B cell (primary cell): Measurements from ENCODE around the gene KCTD20. TPM values are rescaled to one million over a fixed set of nuclear protein-coding genes. Genes with fewer than 3 reads are reported as not detected.

Experiments used
- ATAC-seq: fragments of 200-7000 bp; cut with Tn5 transposase; one replicate; pipeline ENCODE4 v1.10.0; 2021; ENCODE audit warnings: low read depth, mild to moderate bottlenecking, moderate number of reproducible peaks, moderate library complexity
- CTCF ChIA-PET: fragments of 350-600 bp; sonication (Branson Sonifier 250); formaldehyde crosslinking; loops from one replicate; lab custom pipeline; 2021; ENCODE audit warnings: antibody characterized with exemption, inconsistent platforms; lab: Charles Lee
- POLR2A ChIA-PET: fragments of 350-600 bp; sonication (Branson Sonifier 250); formaldehyde crosslinking; loops from one replicate; lab custom pipeline; 2021; ENCODE audit warnings: antibody characterized with exemption; lab: Charles Lee
- DNase-seq: peaks from one replicate; pipeline ENCODE4 v3.0.0; 2013
- H2AFZ ChIP-seq: 2 replicates; pipeline ENCODE4 v1.6.1; 2012; ENCODE audit warnings: mild to moderate bottlenecking, low read depth, low read length; ENCODE audit not compliant: insufficient read depth, poor library complexity, severe bottlenecking
- H3K27ac ChIP-seq, 2 donors: 1 replicate in 1 of 2; 2 replicates in 1 of 2; pipeline ENCODE4 v1.5.1; 2012 to 2013; ENCODE audit warnings: low read length in 2 of 2, mild to moderate bottlenecking in 2 of 2, moderate library complexity in 1 of 2
- H3K27me3 ChIP-seq, 4 experiments: fragments of 200-600 bp in 1 of 4; sonication (generic) in 1 of 4; replicated peaks in 1 of 4; 1 replicate in 2 of 4; 2 replicates in 2 of 4; pipeline versions ENCODE4 v1.6.1 to v1.7.0; 2013 to 2016; ENCODE audit warnings: low read length in 3 of 4, mild to moderate bottlenecking in 2 of 4, mixed read lengths in 1 of 4, moderate library complexity in 1 of 4; ENCODE audit not compliant: insufficient read depth in 4 of 4, control insufficient read depth in 3 of 4; ENCODE audit errors: control extremely low read depth in 1 of 4
- H3K36me3 ChIP-seq, 2 experiments: replicated peaks in 1 of 2; 1 replicate in 1 of 2; 2 replicates in 1 of 2; pipeline versions ENCODE4 v1.6.1 to v1.7.1; 2013; ENCODE audit warnings: low read length in 1 of 2; ENCODE audit not compliant: insufficient read depth in 2 of 2, control insufficient read depth in 1 of 2; ENCODE audit errors: control extremely low read depth in 1 of 2, extremely low read depth in 1 of 2
- H3K4me1 ChIP-seq, 2 donors: fragments of 200-600 bp in 1 of 2; sonication (generic) in 1 of 2; 1 replicate in 1 of 2; 2 replicates in 1 of 2; pipeline versions ENCODE4 v1.5.1 to v1.6.1; 2013 to 2017; ENCODE audit warnings: low read length in 2 of 2; ENCODE audit not compliant: control insufficient read depth in 2 of 2, insufficient read depth in 2 of 2
- H3K4me2 ChIP-seq: replicated peaks from 2 replicates; pipeline ENCODE3; 2012; ENCODE audit warnings: mild to moderate bottlenecking, low read depth, low read length; ENCODE audit not compliant: poor library complexity, severe bottlenecking
- H3K4me3 ChIP-seq, 5 experiments: fragments of 200-600 bp in 1 of 5; sonication (generic) in 1 of 5; 1 replicate in 3 of 5; 2 replicates in 2 of 5; pipeline versions ENCODE4 v1.5.1 to v1.7.0; 2011 to 2016; ENCODE audit warnings: low read length in 4 of 5, mild to moderate bottlenecking in 4 of 5, low read depth in 2 of 5, control low read depth in 1 of 5, moderate library complexity in 1 of 5; ENCODE audit not compliant: insufficient read depth in 1 of 5; ENCODE audit errors: control extremely low read depth in 1 of 5, extremely low read depth in 1 of 5
- H3K79me2 ChIP-seq: fragments of 200-600 bp; sonication (generic); one replicate; pipeline ENCODE4 v1.6.0; 2016; ENCODE audit warnings: low read length; ENCODE audit not compliant: control insufficient read depth, insufficient read depth
- H3K9ac ChIP-seq: fragments of 200-600 bp; sonication (generic); 2 replicates; pipeline ENCODE4 v1.6.1; 2017; ENCODE audit warnings: mild to moderate bottlenecking, low read length, moderate library complexity
- H3K9me3 ChIP-seq, 3 donors: one replicate each; pipeline versions ENCODE4 v1.6.1 to v1.7.1; 2013; ENCODE audit warnings: low read length in 2 of 3; ENCODE audit not compliant: control insufficient read depth in 2 of 3, insufficient read depth in 1 of 3; ENCODE audit errors: control extremely low read depth in 1 of 3
- H4K20me1 ChIP-seq: 2 replicates; pipeline ENCODE4 v1.6.0; 2012; ENCODE audit warnings: mild to moderate bottlenecking, low read length; ENCODE audit not compliant: insufficient read depth, control insufficient read depth, poor library complexity, severe bottlenecking
- H3K27ac Mint-ChIP-seq: one replicate; pipeline ENCODE4 v1.8.0; 2021; ENCODE audit warnings: mixed read lengths
- H3K27me3 Mint-ChIP-seq: one replicate; pipeline ENCODE4 v1.8.0; 2021; ENCODE audit warnings: mixed read lengths
- H3K4me1 Mint-ChIP-seq: one replicate; pipeline ENCODE4 v1.8.0; 2021; ENCODE audit warnings: mixed read lengths
- H3K4me3 Mint-ChIP-seq: one replicate; pipeline ENCODE4 v1.8.0; 2021; ENCODE audit warnings: mixed read lengths
- H3K9me3 Mint-ChIP-seq: one replicate; pipeline ENCODE4 v1.8.0; 2022; ENCODE audit warnings: mixed read lengths; ENCODE audit not compliant: insufficient read depth
- EZH2 ChIP-seq: IDR thresholded peaks from 2 replicates; pipeline ENCODE4 v1.6.1; 2012; ENCODE audit warnings: borderline replicate concordance, low read depth, mild to moderate bottlenecking, moderate library complexity, low read length; ENCODE audit not compliant: insufficient read depth, poor library complexity, severe bottlenecking
- WGBS: methylation state at CpG from one replicate; pipeline ENCODE4 v1.1.5; 2013; ENCODE audit warnings: missing lambda C conversion rate; ENCODE audit not compliant: insufficient coverage; 5-methylcytosine and 5-hydroxymethylcytosine counted together
- intact Hi-C: fragments of 100-400 bp; cut with micrococcal nuclease; formaldehyde crosslinking; loops from one replicate; pipeline ENCODE4 v1.10.0; 2022
- polyA plus RNA-seq: library from polyadenylated mRNA; depleted of rRNA; stranded (reverse); fragments of >200 nt; gene quantifications from 2 replicates; pipeline ENCODE4 v1.2.3, GENCODE V29; 2012
- total RNA-seq, 2 donors: library from RNA; stranded (reverse); fragments of 120-200 nt in 1 of 2; gene quantifications; 1 replicate in 1 of 2; 2 replicates in 1 of 2; pipeline versions ENCODE4 v1.2.3 to v1.2.4, GENCODE V29; 2013 to 2022
- TF ChIP-seq, protein P1 (sequence below): fragments of 200-600 bp; IDR thresholded peaks from one replicate; pipeline ENCODE4 v1.8.0; 2022; ENCODE audit warnings: antibody characterized with exemption, mild to moderate bottlenecking

Gene KCTD20
- total and polyA plus RNA-seq, 2 donors (not counting 1 experiment from before 2014, with no cell fraction given) = 19.5 to 37.5 TPM

DNA sequence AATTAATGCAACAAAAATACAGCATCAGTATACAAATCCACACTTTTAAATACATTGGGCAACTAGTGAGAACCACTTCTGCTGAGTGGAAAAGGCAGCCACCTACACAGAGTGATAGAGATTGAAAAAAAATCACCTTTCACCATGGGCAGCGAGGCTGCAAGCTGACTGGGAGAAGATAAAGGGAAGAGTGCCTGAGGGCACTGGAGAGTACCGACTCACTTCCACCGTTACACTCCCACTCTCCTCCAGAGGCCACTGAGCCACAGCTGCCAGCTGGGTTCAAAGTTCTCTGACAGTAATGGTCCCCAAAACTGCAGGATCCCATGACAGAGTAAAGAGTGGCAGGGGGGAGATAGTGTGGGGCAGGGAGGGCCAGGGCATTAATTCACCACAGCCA lies 24.2 kb upstream of the KCTD20 start:
- intact Hi-C loops = no loop called here
- Histone ChIP-seq H3K27me3 (no peaks in the 10 kb centered on the region), H3K4me3 (no peak overlapping the region), H3K27ac (no peak overlapping the region), H3K79me2 (no peaks in the 10 kb centered on the region), H3K36me3 (no peaks in the 10 kb centered on the region), H3K9me3 (peaks cover 0 to 2% (median 0%) of the 10 kb centered on the region in 3 donors), H3K4me1 (peaks cover 5 to 9% of the 10 kb centered on the region in 2 donors), H3K4me2 (no peak overlapping the region), H2AFZ (no peak overlapping the region), H4K20me1 (no peaks in the 10 kb centered on the region), H3K9ac (no peak overlapping the region)
- TF ChIP-seq, protein P1, sequence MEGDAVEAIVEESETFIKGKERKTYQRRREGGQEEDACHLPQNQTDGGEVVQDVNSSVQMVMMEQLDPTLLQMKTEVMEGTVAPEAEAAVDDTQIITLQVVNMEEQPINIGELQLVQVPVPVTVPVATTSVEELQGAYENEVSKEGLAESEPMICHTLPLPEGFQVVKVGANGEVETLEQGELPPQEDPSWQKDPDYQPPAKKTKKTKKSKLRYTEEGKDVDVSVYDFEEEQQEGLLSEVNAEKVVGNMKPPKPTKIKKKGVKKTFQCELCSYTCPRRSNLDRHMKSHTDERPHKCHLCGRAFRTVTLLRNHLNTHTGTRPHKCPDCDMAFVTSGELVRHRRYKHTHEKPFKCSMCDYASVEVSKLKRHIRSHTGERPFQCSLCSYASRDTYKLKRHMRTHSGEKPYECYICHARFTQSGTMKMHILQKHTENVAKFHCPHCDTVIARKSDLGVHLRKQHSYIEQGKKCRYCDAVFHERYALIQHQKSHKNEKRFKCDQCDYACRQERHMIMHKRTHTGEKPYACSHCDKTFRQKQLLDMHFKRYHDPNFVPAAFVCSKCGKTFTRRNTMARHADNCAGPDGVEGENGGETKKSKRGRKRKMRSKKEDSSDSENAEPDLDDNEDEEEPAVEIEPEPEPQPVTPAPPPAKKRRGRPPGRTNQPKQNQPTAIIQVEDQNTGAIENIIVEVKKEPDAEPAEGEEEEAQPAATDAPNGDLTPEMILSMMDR = no peak
- TF ChIP-seq EZH2 = no peak
- H3K9me3 Mint-ChIP-seq = no peaks in the 10 kb centered on the region
- WGBS = no CpG with 5 or more reads among the region's 3 CpGs
- ATAC-seq (no peak), DNase-seq (no peak)
- no peak overlapping the region for H3K4me3 Mint-ChIP-seq
- H3K27me3 Mint-ChIP-seq = peaks cover 3% of the 10 kb centered on the region
- CTCF ChIA-PET = no interaction called here
- peaks cover 12% of the 10 kb centered on the region for H3K4me1 Mint-ChIP-seq
- H3K27ac Mint-ChIP-seq = no peak overlapping the region
- POLR2A ChIA-PET = no interaction called here

DNA sequence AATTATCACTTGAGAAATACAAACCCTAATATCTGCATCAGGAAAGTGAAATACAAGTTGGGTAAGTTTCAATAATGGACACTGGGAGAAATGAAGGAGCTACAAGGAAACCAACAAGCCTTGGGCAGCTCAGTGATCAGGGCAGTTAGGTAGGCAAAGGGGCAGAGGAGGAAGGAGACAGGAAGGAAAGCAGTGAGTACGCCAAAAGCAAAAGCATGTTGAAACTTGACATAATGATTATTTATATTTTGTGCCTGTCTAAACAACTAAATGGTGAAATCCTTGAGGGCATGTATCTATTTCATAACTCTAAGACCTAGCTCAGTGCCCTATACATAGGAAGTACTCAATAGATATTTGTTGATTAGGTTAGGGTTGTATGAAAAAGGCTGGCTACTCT lies 23.5 kb upstream of the KCTD20 start:
- no peak overlapping the region for H3K27ac Mint-ChIP-seq
- ATAC-seq (no peak), DNase-seq (no peak)
- H3K4me3 ChIP-seq = no peak overlapping the region
- no peak overlapping the region for H2AFZ ChIP-seq
- peaks cover 3% of the 10 kb centered on the region for H3K27me3 Mint-ChIP-seq
- H3K9ac ChIP-seq = no peak overlapping the region
- ChIA-PET CTCF (interaction anchor here (0.6 to 1.5 kb wide), 3 partner anchors 10 to 576 kb away, joined by 4 to 7 read pairs (median 4); no protein-coding TSS in a partner anchor), POLR2A (interaction anchor here (0.7 kb wide), 1 partner anchor 11 kb away, joined by 3 read pairs; no protein-coding TSS in a partner anchor)
- TF ChIP-seq, protein P1 = no peak
- no peak for TF ChIP-seq EZH2
- H3K36me3 ChIP-seq = no peaks in the 10 kb centered on the region
- H4K20me1 ChIP-seq = no peaks in the 10 kb centered on the region
- H3K9me3 Mint-ChIP-seq = no peaks in the 10 kb centered on the region
- H3K4me1 Mint-ChIP-seq = peaks cover 17% of the 10 kb centered on the region
- H3K27me3 ChIP-seq = no peaks in the 10 kb centered on the region
- H3K4me1 ChIP-seq = peaks cover 9 to 14% of the 10 kb centered on the region in 2 donors
- no peak overlapping the region for H3K4me2 ChIP-seq
- H3K27ac ChIP-seq = no peak overlapping the region
- no peak overlapping the region for H3K4me3 Mint-ChIP-seq
- H3K79me2 ChIP-seq = no peaks in the 10 kb centered on the region
- intact Hi-C loops = no loop called here
- WGBS = no CpG with 5 or more reads among the region's 1 CpG
- H3K9me3 ChIP-seq = no peaks in the 10 kb centered on the region
